MM.1S (cell line): ENCODE data around the gene ATG16L2.

ENCODE experiments used
- DNase-seq: peaks from one replicate; pipeline ENCODE4 v3.0.0-alpha.2; 2015
- H2AFZ ChIP-seq: fragments of 300-600 bp; sonication (generic); 2 replicates; pipeline ENCODE4 v1.6.0; 2016; ENCODE audit warnings: antibody characterized with exemption, low read length
- H3F3A ChIP-seq: fragments of 300-600 bp; sonication (generic); 2 replicates; pipeline ENCODE4 v1.6.1; 2016; ENCODE audit warnings: mild to moderate bottlenecking, antibody characterized with exemption, low read length, moderate library complexity, mixed read lengths; ENCODE audit not compliant: insufficient read depth
- H3K27ac ChIP-seq: fragments of 300-600 bp; sonication (generic); 2 replicates; pipeline ENCODE4 v1.5.1; 2016; ENCODE audit warnings: mild to moderate bottlenecking, low read length
- H3K27me3 ChIP-seq: fragments of 300-600 bp; sonication (generic); replicated peaks from 2 replicates; pipeline ENCODE4 v1.6.0; 2016; ENCODE audit warnings: low read length; ENCODE audit not compliant: insufficient read depth
- H3K36me3 ChIP-seq: fragments of 300-600 bp; sonication (generic); replicated peaks from 2 replicates; pipeline ENCODE4 v1.6.1; 2016; ENCODE audit warnings: mild to moderate bottlenecking, low read length, mixed read lengths; ENCODE audit not compliant: insufficient read depth
- H3K4me1 ChIP-seq: fragments of 300-600 bp; sonication (generic); 2 replicates; pipeline ENCODE4 v1.6.1; 2016; ENCODE audit warnings: low read length, mixed read lengths
- H3K4me2 ChIP-seq: fragments of 300-600 bp; sonication (generic); 2 replicates; pipeline ENCODE4 v1.6.0; 2016; ENCODE audit warnings: low read depth, low read length
- H3K4me3 ChIP-seq: fragments of 300-600 bp; sonication (generic); 2 replicates; pipeline ENCODE4 v1.5.1; 2016; ENCODE audit warnings: low read length, mixed read lengths
- H3K79me2 ChIP-seq: fragments of 300-600 bp; sonication (generic); 2 replicates; pipeline ENCODE4 v1.6.1; 2016; ENCODE audit warnings: mixed run types, low read length, mixed read lengths
- H3K9ac ChIP-seq: fragments of 300-600 bp; sonication (generic); 2 replicates; pipeline ENCODE4 v1.6.1; 2016; ENCODE audit warnings: low read length, mixed read lengths
- H3K9me2 ChIP-seq: fragments of 300-600 bp; sonication (generic); replicated peaks from 2 replicates; pipeline ENCODE4 v1.6.1; 2016; ENCODE audit warnings: mild to moderate bottlenecking, low read length, mixed read lengths; ENCODE audit not compliant: insufficient read depth
- H3K9me3 ChIP-seq: fragments of 300-600 bp; sonication (generic); replicated peaks from 2 replicates; pipeline ENCODE4 v1.6.1; 2016; ENCODE audit warnings: mild to moderate bottlenecking, low read length, mixed read lengths; ENCODE audit not compliant: insufficient read depth
- H4K20me1 ChIP-seq: fragments of 300-600 bp; sonication (generic); 2 replicates; pipeline ENCODE4 v1.6.1; 2016; ENCODE audit warnings: mild to moderate bottlenecking, low read length, moderate library complexity, mixed read lengths; ENCODE audit not compliant: insufficient read depth
- CTCF ChIP-seq: fragments of 300-600 bp; sonication (generic); IDR thresholded peaks from 2 replicates; pipeline ENCODE4 v1.5.1; 2016; ENCODE audit warnings: antibody characterized with exemption, low read length, mixed read lengths
- EZH2 ChIP-seq: fragments of 300-600 bp; sonication (generic); optimal IDR thresholded peaks from 2 replicates; pipeline ENCODE3; 2017; ENCODE audit warnings: low read depth, mild to moderate bottlenecking, antibody characterized with exemption, low read length, mixed read lengths
- EZH2phosphoT487 ChIP-seq: fragments of 300-600 bp; sonication (generic); IDR thresholded peaks from 2 replicates; pipeline ENCODE4 v1.6.1; 2018; ENCODE audit warnings: antibody characterized with exemption, low read length

Gene ATG16L2

GRCh38 chr11:72833811-72834493, 19.7 kb downstream of the ATG16L2 start:
- Histone ChIP-seq H4K20me1 (no peaks in the 10 kb centered on the region), H3K9me3 (no peaks in the 10 kb centered on the region), H3K79me2 (peaks cover 9% of the 10 kb centered on the region; the same call in 1 of the 2 replicates), H3K4me3 (no peak overlapping the region), H3K27ac (no peak overlapping the region), H3K4me1 (peaks cover 14% of the 10 kb centered on the region), H3F3A (peaks cover 10% of the 10 kb centered on the region), H3K4me2 (no peak overlapping the region), H2AFZ (no peak overlapping the region), H3K27me3 (no peaks in the 10 kb centered on the region), H3K9me2 (no peaks in the 10 kb centered on the region), H3K36me3 (peaks cover 5% of the 10 kb centered on the region; the same call in 1 of the 2 replicates), H3K9ac (no peak overlapping the region)
- peak; percentile 5 for DNase-seq
- TF ChIP-seq EZH2 (no peak), CTCF (no peak), EZH2phosphoT487 (no peak)

GRCh38 chr11:72834905-72835304, 20.7 kb downstream of the ATG16L2 start:
- Histone ChIP-seq H3K9me2 (no peaks in the 10 kb centered on the region), H3K4me3 (no peak overlapping the region), H3K9me3 (no peaks in the 10 kb centered on the region), H3F3A (peaks cover 4% of the 10 kb centered on the region; the same call in 1 of the 2 replicates), H3K36me3 (peaks cover 5% of the 10 kb centered on the region; the same call in 1 of the 2 replicates), H3K27ac (no peak overlapping the region), H3K79me2 (peaks cover 4% of the 10 kb centered on the region; the same call in 1 of the 2 replicates), H4K20me1 (no peaks in the 10 kb centered on the region), H3K4me1 (peaks cover 5% of the 10 kb centered on the region), H3K4me2 (no peak overlapping the region), H3K9ac (no peak overlapping the region), H3K27me3 (no peaks in the 10 kb centered on the region), H2AFZ (no peak overlapping the region)
- TF ChIP-seq EZH2phosphoT487 (no peak), CTCF (no peak)
- no peak for DNase-seq

- Histone ChIP-seq H3K9me3 (no peaks in the 10 kb centered on the region), H3K79me2 (no peaks in the 10 kb centered on the region), H3K9me2 (no peaks in the 10 kb centered on the region), H3K27ac (no peak overlapping the region), H3K36me3 (peaks cover 5% of the 10 kb centered on the region; the same call in 1 of the 2 replicates), H3K4me1 (no peaks in the 10 kb centered on the region), H3K4me2 (no peak overlapping the region), H3K9ac (no peak overlapping the region), H3K27me3 (no peaks in the 10 kb centered on the region), H2AFZ (no peak overlapping the region), H3K4me3 (no peak overlapping the region), H4K20me1 (no peaks in the 10 kb centered on the region), H3F3A (peaks cover 4% of the 10 kb centered on the region; the same call in 1 of the 2 replicates)
- TF ChIP-seq CTCF = no peak
- no peak for TF ChIP-seq EZH2
- TF ChIP-seq EZH2phosphoT487 = no peak
- no peak for DNase-seq
Observed at GRCh38 chr11:72836111-72836510, 21.9 kb downstream of the ATG16L2 start.
